ENCODE measurements around the gene WDPCP. TPM values are rescaled to one million over a fixed set of nuclear protein-coding genes. Genes with fewer than 3 reads are reported as not detected.

Gene WDPCP
- total and polyA plus RNA-seq, 2 donors from 2014 or later: 2.7 to 15.1 TPM

DNA sequence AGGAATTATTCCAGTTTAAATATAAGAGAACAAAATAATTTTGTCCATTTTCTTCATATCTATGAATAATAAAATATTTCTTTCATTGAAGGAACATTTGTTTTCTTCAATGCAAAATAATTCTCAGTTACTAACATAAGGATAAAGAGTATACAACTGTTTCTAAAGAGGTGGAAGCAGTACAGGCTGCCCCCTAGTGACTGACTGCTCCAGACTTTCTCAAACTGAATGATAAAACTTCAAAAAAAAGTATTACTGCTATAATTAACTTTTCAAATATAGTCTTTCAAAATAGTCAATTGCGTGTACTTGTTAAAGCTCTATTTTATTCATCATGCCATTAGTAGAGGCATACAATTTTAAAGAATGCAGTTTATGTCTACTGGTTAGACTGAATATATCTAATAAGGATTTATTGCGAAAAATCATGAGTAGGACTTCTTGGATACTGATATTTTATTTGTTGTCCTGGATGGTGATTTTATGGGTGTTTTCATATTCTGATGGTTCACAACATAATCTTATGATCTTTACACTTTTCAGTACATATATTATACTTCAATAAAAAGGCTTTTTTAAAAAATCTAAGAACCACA is 100.1 kb downstream of the WDPCP start:
- FAIRE-seq: peak; percentile 76
- H3K36me3 ChIP-seq (ENCODE audit: control insufficient read depth in 2 of 3, insufficient read depth in 3 of 3, low read length in 3 of 3): no peaks in the 10 kb centered on the region
- H3K9me3 ChIP-seq (ENCODE audit: control insufficient read depth in 2 of 3, insufficient read depth in 1 of 3, low read length in 3 of 3): no peaks in the 10 kb centered on the region
- H3K4me3 ChIP-seq (ENCODE audit: low read length in 3 of 3): no peak overlapping the region
- TF ChIP-seq, protein P1, sequence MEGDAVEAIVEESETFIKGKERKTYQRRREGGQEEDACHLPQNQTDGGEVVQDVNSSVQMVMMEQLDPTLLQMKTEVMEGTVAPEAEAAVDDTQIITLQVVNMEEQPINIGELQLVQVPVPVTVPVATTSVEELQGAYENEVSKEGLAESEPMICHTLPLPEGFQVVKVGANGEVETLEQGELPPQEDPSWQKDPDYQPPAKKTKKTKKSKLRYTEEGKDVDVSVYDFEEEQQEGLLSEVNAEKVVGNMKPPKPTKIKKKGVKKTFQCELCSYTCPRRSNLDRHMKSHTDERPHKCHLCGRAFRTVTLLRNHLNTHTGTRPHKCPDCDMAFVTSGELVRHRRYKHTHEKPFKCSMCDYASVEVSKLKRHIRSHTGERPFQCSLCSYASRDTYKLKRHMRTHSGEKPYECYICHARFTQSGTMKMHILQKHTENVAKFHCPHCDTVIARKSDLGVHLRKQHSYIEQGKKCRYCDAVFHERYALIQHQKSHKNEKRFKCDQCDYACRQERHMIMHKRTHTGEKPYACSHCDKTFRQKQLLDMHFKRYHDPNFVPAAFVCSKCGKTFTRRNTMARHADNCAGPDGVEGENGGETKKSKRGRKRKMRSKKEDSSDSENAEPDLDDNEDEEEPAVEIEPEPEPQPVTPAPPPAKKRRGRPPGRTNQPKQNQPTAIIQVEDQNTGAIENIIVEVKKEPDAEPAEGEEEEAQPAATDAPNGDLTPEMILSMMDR (IDR thresholded peaks at IDR 0.05; ENCODE audit: borderline replicate concordance, extremely low read depth, insufficient read depth): peak; percentile 30
- H3K4me1 ChIP-seq (ENCODE audit: control insufficient read depth in 2 of 3, insufficient read depth in 2 of 3, low read depth in 1 of 3, low read length in 3 of 3): no peaks in the 10 kb centered on the region
- no peak overlapping the region for H3K9ac ChIP-seq (ENCODE audit: low read length in 3 of 3)
- no peak overlapping the region for H3K27ac ChIP-seq (ENCODE audit: low read depth in 2 of 2, low read length in 2 of 2)
- no peaks in the 10 kb centered on the region for H3K27me3 ChIP-seq (ENCODE audit: control insufficient read depth, insufficient read depth, low read length)
- DNase-seq: peak in 3 of 5 donors; percentile 11 to 59 (median 25)
- intact Hi-C loops (cut with DNase I): no loop called here

DNA sequence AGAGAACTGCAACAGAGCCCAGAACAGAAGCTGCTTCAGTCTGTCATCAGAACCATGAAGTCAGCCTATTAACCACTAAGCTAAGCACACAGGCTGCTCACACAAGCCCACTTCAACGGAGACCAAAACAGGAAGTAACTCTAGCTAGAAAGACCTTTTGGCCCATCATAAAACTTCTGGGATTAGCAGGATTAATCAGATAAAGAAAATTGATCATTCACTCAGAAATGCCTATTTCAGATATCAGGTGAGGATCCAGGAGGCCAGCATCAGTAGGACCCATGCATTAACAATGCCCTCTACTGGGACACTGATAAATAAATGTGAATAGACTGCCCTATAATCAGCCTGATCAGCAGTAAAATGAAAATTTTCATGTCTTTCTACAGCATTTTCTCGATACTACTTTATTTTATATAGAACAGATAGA is 101.4 kb downstream of the WDPCP start:
- Histone ChIP-seq H3K27ac (ENCODE audit: low read depth in 2 of 2, low read length in 2 of 2) (no peak overlapping the region), H3K4me3 (ENCODE audit: low read length in 3 of 3) (no peak overlapping the region), H3K4me1 (ENCODE audit: control insufficient read depth in 2 of 3, insufficient read depth in 2 of 3, low read depth in 1 of 3, low read length in 3 of 3) (no peaks in the 10 kb centered on the region), H3K9me3 (ENCODE audit: control insufficient read depth in 2 of 3, insufficient read depth in 1 of 3, low read length in 3 of 3) (no peaks in the 10 kb centered on the region), H3K36me3 (ENCODE audit: control insufficient read depth in 2 of 3, insufficient read depth in 3 of 3, low read length in 3 of 3) (no peaks in the 10 kb centered on the region), H3K9ac (ENCODE audit: low read length in 3 of 3) (no peak overlapping the region), H3K27me3 (ENCODE audit: control insufficient read depth, insufficient read depth, low read length) (no peaks in the 10 kb centered on the region)
- FAIRE-seq (no peak), DNase-seq (no peak)
- intact Hi-C loops (cut with DNase I): no loop called here
- TF ChIP-seq, protein P1 (IDR thresholded peaks at IDR 0.05; ENCODE audit: borderline replicate concordance, extremely low read depth, insufficient read depth): no peak

DNA sequence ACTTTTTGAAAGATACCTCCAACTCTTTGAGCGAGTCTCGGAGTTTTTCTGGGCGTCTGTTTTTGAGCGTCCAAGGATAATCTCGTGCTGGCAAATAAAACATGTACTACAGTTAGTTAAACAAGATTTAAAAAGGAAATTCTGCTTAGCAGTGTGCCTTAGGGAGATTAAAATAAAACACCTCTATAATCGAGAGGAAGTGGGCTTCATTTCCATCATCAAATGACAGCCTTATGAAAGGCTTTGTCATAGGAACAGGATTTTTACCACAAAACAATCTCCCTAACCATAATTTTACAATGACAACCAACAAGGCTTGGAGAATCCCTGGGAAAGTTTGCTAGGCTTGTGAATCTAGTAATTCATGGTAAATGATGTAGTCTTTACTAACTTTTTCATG is 103.4 kb downstream of the WDPCP start:
- TF ChIP-seq, protein P1 (IDR thresholded peaks at IDR 0.05; ENCODE audit: borderline replicate concordance, extremely low read depth, insufficient read depth): no peak
- Histone ChIP-seq H3K4me1 (ENCODE audit: control insufficient read depth in 2 of 3, insufficient read depth in 2 of 3, low read depth in 1 of 3, low read length in 3 of 3) (no peaks in the 10 kb centered on the region), H3K9me3 (ENCODE audit: control insufficient read depth in 2 of 3, insufficient read depth in 1 of 3, low read length in 3 of 3) (no peaks in the 10 kb centered on the region), H3K27me3 (ENCODE audit: control insufficient read depth, insufficient read depth, low read length) (no peaks in the 10 kb centered on the region), H3K9ac (ENCODE audit: low read length in 3 of 3) (no peak overlapping the region), H3K27ac (ENCODE audit: low read depth in 2 of 2, low read length in 2 of 2) (no peak overlapping the region), H3K4me3 (ENCODE audit: low read length in 3 of 3) (no peak overlapping the region), H3K36me3 (ENCODE audit: control insufficient read depth in 2 of 3, insufficient read depth in 3 of 3, low read length in 3 of 3) (no peaks in the 10 kb centered on the region)
- DNase-seq (no peak), FAIRE-seq (no peak)
- intact Hi-C loops (cut with DNase I): no loop called here

DNA sequence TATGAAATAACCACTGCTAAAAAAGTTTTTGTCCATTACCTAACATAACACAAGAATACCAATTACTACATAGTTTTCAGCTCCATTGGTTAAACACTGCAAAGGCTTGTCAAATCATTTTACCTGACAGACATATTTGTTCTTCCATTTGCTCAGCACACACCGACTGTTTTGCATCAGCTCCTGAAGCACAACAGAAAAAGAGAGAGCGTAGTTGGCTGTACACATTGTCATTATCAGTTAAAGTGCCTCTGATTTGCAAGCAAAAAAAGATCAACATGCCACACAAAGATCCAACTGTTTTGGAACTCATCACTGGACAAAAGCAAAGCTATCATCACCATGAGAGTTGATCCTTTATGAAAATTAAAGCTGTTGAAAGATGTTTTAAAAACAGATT is 103.8 kb downstream of the WDPCP start:
- TF ChIP-seq, protein P1 (IDR thresholded peaks at IDR 0.05; ENCODE audit: borderline replicate concordance, extremely low read depth, insufficient read depth): no peak
- H3K27me3 ChIP-seq (ENCODE audit: control insufficient read depth, insufficient read depth, low read length): no peaks in the 10 kb centered on the region
- H3K36me3 ChIP-seq (ENCODE audit: control insufficient read depth in 2 of 3, insufficient read depth in 3 of 3, low read length in 3 of 3): no peaks in the 10 kb centered on the region
- H3K4me3 ChIP-seq (ENCODE audit: low read length in 3 of 3): no peak overlapping the region
- FAIRE-seq: no peak
- no peak for DNase-seq
- no peaks in the 10 kb centered on the region for H3K4me1 ChIP-seq (ENCODE audit: control insufficient read depth in 2 of 3, insufficient read depth in 2 of 3, low read depth in 1 of 3, low read length in 3 of 3)
- H3K9me3 ChIP-seq (ENCODE audit: control insufficient read depth in 2 of 3, insufficient read depth in 1 of 3, low read length in 3 of 3): no peaks in the 10 kb centered on the region
- H3K9ac ChIP-seq (ENCODE audit: low read length in 3 of 3): no peak overlapping the region
- no peak overlapping the region for H3K27ac ChIP-seq (ENCODE audit: low read depth in 2 of 2, low read length in 2 of 2)
- intact Hi-C loops (cut with DNase I): no loop called here
